ENCODE results near the gene CAPN7. TPM values are rescaled to one million over a fixed set of nuclear protein-coding genes. Genes with fewer than 3 reads are reported as not detected.
"Not testable (repeated sequence)": the region's sequence is repeated elsewhere in the genome, so short reads cannot be mapped to it uniquely, and the experiment has no call there.

Gene CAPN7
- 10 to 100 TPM; 28.3 to 29.5 TPM for total RNA-seq

GRCh38 chr3:15205934-15206661 lies at the start of gene CAPN7:
Gene CAPN7 (plus strand): TSS chr3:15206246. CDS start chr3:15206496, 250 bp downstream.
- DNase-seq: peak; percentile 94
- CTCF ChIA-PET: interaction anchor here (0.8 to 10.6 kb wide), 15 partner anchors 9 to 441 kb away, joined by 3 to 100 read pairs (median 3); partner anchors contain the start of gene RBSN
- peak; percentile 94 for ATAC-seq

GRCh38 chr3:15157441-15157840 lies 48.6 kb upstream of the CAPN7 start:
- H3K4me3 Mint-ChIP-seq: no peak overlapping the region
- H3K36me3 Mint-ChIP-seq (ENCODE audit: low read depth): peaks cover 3% of the 10 kb centered on the region
- DNase-seq: no peak
- ChIA-PET POLR2A (no interaction called here), CTCF (interaction anchor here (1.3 kb wide), 1 partner anchor 248 kb away, joined by 3 read pairs; no protein-coding TSS in a partner anchor)
- H3K9me3 Mint-ChIP-seq (ENCODE audit: insufficient read depth): no peaks in the 10 kb centered on the region
- peaks cover 7% of the 10 kb centered on the region for H3K4me1 Mint-ChIP-seq (ENCODE audit: low read depth)
- H3K27ac Mint-ChIP-seq: no peak overlapping the region
- peaks cover 44% of the 10 kb centered on the region for H3K27me3 Mint-ChIP-seq (ENCODE audit: low read depth)
- no peak for ATAC-seq

More at GRCh38 chr3:15205934-15206661, at the start of gene CAPN7:
- Mint-ChIP-seq H3K4me3 (peak within 1 kb of the TSS; percentile 83), H3K9me3 (ENCODE audit: insufficient read depth) (no peaks in the 10 kb centered on the region), H3K4me1 (ENCODE audit: low read depth) (peaks cover 29% of the 10 kb centered on the region), H3K27me3 (ENCODE audit: low read depth) (no peaks in the 10 kb centered on the region), H3K27ac (peak within 1 kb of the TSS; percentile 86), H3K36me3 (ENCODE audit: low read depth) (peaks cover 9% of the 10 kb centered on the region)
- POLR2A ChIA-PET: interaction anchor here (0.8 to 1.2 kb wide), 4 partner anchors 106 to 395 kb away, joined by 3 to 4 read pairs (median 3); partner anchors contain the start of genes BTD, HACL1 and MRPS25

- ChIA-PET POLR2A (interaction anchor here (0.6 kb wide), 1 partner anchor 328 kb away, joined by 3 read pairs; no protein-coding TSS in a partner anchor), CTCF (no interaction called here)
- H3K9me3 Mint-ChIP-seq (ENCODE audit: insufficient read depth): no peaks in the 10 kb centered on the region
- ATAC-seq: no peak
- DNase-seq: no peak
- H3K27ac Mint-ChIP-seq: peak overlapping the region; percentile 24
- peaks cover 7% of the 10 kb centered on the region for H3K4me1 Mint-ChIP-seq (ENCODE audit: low read depth)
- peaks cover 3% of the 10 kb centered on the region for H3K36me3 Mint-ChIP-seq (ENCODE audit: low read depth)
- no peak overlapping the region for H3K4me3 Mint-ChIP-seq
- H3K27me3 Mint-ChIP-seq (ENCODE audit: low read depth): peaks cover 27% of the 10 kb centered on the region
Measured at GRCh38 chr3:15159501-15160136, 46.4 kb upstream of the CAPN7 start.

GRCh38 chr3:15160662-15161061 lies 45.4 kb upstream of the CAPN7 start:
- H3K9me3 Mint-ChIP-seq (ENCODE audit: insufficient read depth): no peaks in the 10 kb centered on the region
- POLR2A ChIA-PET: no interaction called here
- H3K4me3 Mint-ChIP-seq: no peak overlapping the region
- peaks cover 18% of the 10 kb centered on the region for H3K27me3 Mint-ChIP-seq (ENCODE audit: low read depth)
- peaks cover 3% of the 10 kb centered on the region for H3K36me3 Mint-ChIP-seq (ENCODE audit: low read depth)
- ATAC-seq (no peak), DNase-seq (no peak)
- H3K27ac Mint-ChIP-seq: no peak overlapping the region
- H3K4me1 Mint-ChIP-seq (ENCODE audit: low read depth): peaks cover 7% of the 10 kb centered on the region
- CTCF ChIA-PET: no interaction called here

GRCh38 chr3:15161133-15161532 lies 44.9 kb upstream of the CAPN7 start:
- ChIA-PET POLR2A (no interaction called here), CTCF (no interaction called here)
- Mint-ChIP-seq H3K4me1 (ENCODE audit: low read depth) (peaks cover 7% of the 10 kb centered on the region), H3K27me3 (ENCODE audit: low read depth) (peaks cover 18% of the 10 kb centered on the region), H3K4me3 (no peak overlapping the region), H3K36me3 (ENCODE audit: low read depth) (peaks cover 3% of the 10 kb centered on the region), H3K9me3 (ENCODE audit: insufficient read depth) (no peaks in the 10 kb centered on the region), H3K27ac (no peak overlapping the region)
- ATAC-seq (no peak), DNase-seq (no peak)

GRCh38 chr3:15163656-15164055 lies 42.4 kb upstream of the CAPN7 start:
- H3K4me3 Mint-ChIP-seq; POLR2A ChIA-PET; H3K27me3 Mint-ChIP-seq (ENCODE audit: low read depth): not testable (repeated sequence)

GRCh38 chr3:15164340-15164739 lies 41.7 kb upstream of the CAPN7 start:
- H3K4me1 Mint-ChIP-seq (ENCODE audit: low read depth): peaks cover 7% of the 10 kb centered on the region
- POLR2A ChIA-PET: no interaction called here
- CTCF ChIA-PET: interaction anchor here (0.6 to 1.1 kb wide), 2 partner anchors 13 to 38 kb away, joined by 3 to 4 read pairs; no protein-coding TSS in a partner anchor
- no peak overlapping the region for H3K4me3 Mint-ChIP-seq
- H3K9me3 Mint-ChIP-seq (ENCODE audit: insufficient read depth): no peaks in the 10 kb centered on the region
- no peaks in the 10 kb centered on the region for H3K36me3 Mint-ChIP-seq (ENCODE audit: low read depth)
- H3K27me3 Mint-ChIP-seq (ENCODE audit: low read depth): peaks cover 7% of the 10 kb centered on the region
- H3K27ac Mint-ChIP-seq: no peak overlapping the region
- ATAC-seq: no peak
- DNase-seq: no peak

More at GRCh38 chr3:15163656-15164055, 42.4 kb upstream of the CAPN7 start:
- H3K9me3 Mint-ChIP-seq (ENCODE audit: insufficient read depth); ATAC-seq; CTCF ChIA-PET; H3K4me1 Mint-ChIP-seq (ENCODE audit: low read depth); H3K27ac Mint-ChIP-seq; DNase-seq; H3K36me3 Mint-ChIP-seq (ENCODE audit: low read depth): not testable (repeated sequence)

GRCh38 chr3:15165061-15165460 lies 41.0 kb upstream of the CAPN7 start:
- DNase-seq (no peak), ATAC-seq (no peak)
- Mint-ChIP-seq H3K9me3 (ENCODE audit: insufficient read depth) (no peaks in the 10 kb centered on the region), H3K27ac (no peak overlapping the region), H3K4me1 (ENCODE audit: low read depth) (peaks cover 1% of the 10 kb centered on the region), H3K36me3 (ENCODE audit: low read depth) (no peaks in the 10 kb centered on the region), H3K27me3 (ENCODE audit: low read depth) (peaks cover 7% of the 10 kb centered on the region), H3K4me3 (no peak overlapping the region)
- POLR2A ChIA-PET: no interaction called here
- CTCF ChIA-PET: interaction anchor here (0.6 to 1.7 kb wide), 4 partner anchors 12 to 38 kb away, joined by 3 to 4 read pairs (median 3); no protein-coding TSS in a partner anchor

GRCh38 chr3:15166391-15166790 lies 39.7 kb upstream of the CAPN7 start:
- H3K4me1 Mint-ChIP-seq (ENCODE audit: low read depth); ATAC-seq; POLR2A ChIA-PET; H3K36me3 Mint-ChIP-seq (ENCODE audit: low read depth); H3K27ac Mint-ChIP-seq; H3K4me3 Mint-ChIP-seq; DNase-seq; H3K27me3 Mint-ChIP-seq (ENCODE audit: low read depth); H3K9me3 Mint-ChIP-seq (ENCODE audit: insufficient read depth): not testable (repeated sequence)
- CTCF ChIA-PET: interaction anchor here (1.3 to 1.7 kb wide), 4 partner anchors 13 to 238 kb away, joined by 3 read pairs; no protein-coding TSS in a partner anchor

- peaks cover 6% of the 10 kb centered on the region for H3K4me1 Mint-ChIP-seq (ENCODE audit: low read depth)
- H3K36me3 Mint-ChIP-seq (ENCODE audit: low read depth): no peaks in the 10 kb centered on the region
- H3K9me3 Mint-ChIP-seq (ENCODE audit: insufficient read depth): no peaks in the 10 kb centered on the region
- peaks cover 37% of the 10 kb centered on the region for H3K27me3 Mint-ChIP-seq (ENCODE audit: low read depth)
- H3K4me3 Mint-ChIP-seq: no peak overlapping the region
- H3K27ac Mint-ChIP-seq: no peak overlapping the region
- DNase-seq: no peak
- no peak for ATAC-seq
- ChIA-PET CTCF (interaction anchor here (1.2 to 1.5 kb wide), 2 partner anchors 63 to 65 kb away, joined by 3 to 5 read pairs; no protein-coding TSS in a partner anchor), POLR2A (no interaction called here)
Measured at GRCh38 chr3:15171096-15171495, 35.0 kb upstream of the CAPN7 start.

- peaks cover 6% of the 10 kb centered on the region for H3K4me1 Mint-ChIP-seq (ENCODE audit: low read depth)
- DNase-seq (no peak), ATAC-seq (no peak)
- ChIA-PET CTCF (no interaction called here), POLR2A (no interaction called here)
- H3K4me3 Mint-ChIP-seq: no peak overlapping the region
- H3K9me3 Mint-ChIP-seq (ENCODE audit: insufficient read depth): no peaks in the 10 kb centered on the region
- H3K36me3 Mint-ChIP-seq (ENCODE audit: low read depth): no peaks in the 10 kb centered on the region
- peaks cover 38% of the 10 kb centered on the region for H3K27me3 Mint-ChIP-seq (ENCODE audit: low read depth)
- no peak overlapping the region for H3K27ac Mint-ChIP-seq
Measured at GRCh38 chr3:15172806-15173205, 33.2 kb upstream of the CAPN7 start.

GRCh38 chr3:15174953-15175352 lies 31.1 kb upstream of the CAPN7 start:
- ChIA-PET CTCF (interaction anchor here (1.4 kb wide), 1 partner anchor 28 kb away, joined by 5 read pairs; no protein-coding TSS in a partner anchor), POLR2A (interaction anchor here (0.7 kb wide), 1 partner anchor 9 kb away, joined by 3 read pairs; no protein-coding TSS in a partner anchor)
- H3K4me3 Mint-ChIP-seq: no peak overlapping the region
- H3K9me3 Mint-ChIP-seq (ENCODE audit: insufficient read depth): no peaks in the 10 kb centered on the region
- DNase-seq (no peak), ATAC-seq (no peak)
- no peaks in the 10 kb centered on the region for H3K36me3 Mint-ChIP-seq (ENCODE audit: low read depth)
- H3K4me1 Mint-ChIP-seq (ENCODE audit: low read depth): peaks cover 11% of the 10 kb centered on the region
- H3K27me3 Mint-ChIP-seq (ENCODE audit: low read depth): peaks cover 50% of the 10 kb centered on the region
- H3K27ac Mint-ChIP-seq: no peak overlapping the region

Measured in activated CD8-positive, alpha-beta T cell treated with anti-CD3 and anti-CD28 coated beads, Interleukin-2, amount 10 ng/mL, durations not matched to agents 7 days and 5 days (primary cell).